WTC11 (cell line): Measurements from ENCODE around the gene ABTB2. TPM values are rescaled to one million over a fixed set of nuclear protein-coding genes. Genes with fewer than 3 reads are reported as not detected.
"Not testable (repeated sequence)": the region's sequence is repeated elsewhere in the genome, so short reads cannot be mapped to it uniquely, and the experiment has no call there.

Source experiments
- ATAC-seq: fragments of 200-7000 bp; cut with Tn5 transposase; 2 replicates; pipeline ENCODE4 v1.10.0; 2021; ENCODE audit warnings: mild to moderate bottlenecking, moderate library complexity
- CTCF ChIA-PET: fragments of 300-600 bp; sonication (Branson Sonifier 250); formaldehyde crosslinking; loops from one replicate; lab custom pipeline; 2021; ENCODE audit warnings: antibody characterized with exemption; lab: Charles Lee
- POLR2A ChIA-PET: fragments of 350-600 bp; sonication (Branson Sonifier 250); formaldehyde crosslinking; loops from one replicate; lab custom pipeline; 2021; ENCODE audit warnings: antibody characterized with exemption; lab: Charles Lee
- DNase-seq: peaks from one replicate; pipeline ENCODE4 v3.0.0; 2021; ENCODE audit warnings: low spot score
- H3K27ac Mint-ChIP-seq: 2 replicates; pipeline ENCODE4 v1.8.0; 2021; ENCODE audit warnings: mixed read lengths
- H3K27me3 Mint-ChIP-seq: 2 replicates; pipeline ENCODE4 v1.8.0; 2021; ENCODE audit warnings: low read depth, mild to moderate bottlenecking, moderate library complexity, mixed read lengths
- H3K36me3 Mint-ChIP-seq: 2 replicates; pipeline ENCODE4 v1.8.0; 2021; ENCODE audit warnings: mixed read lengths
- H3K4me1 Mint-ChIP-seq: 2 replicates; pipeline ENCODE4 v1.8.0; 2022; ENCODE audit warnings: mixed read lengths
- H3K4me3 Mint-ChIP-seq: 2 replicates; pipeline ENCODE4 v1.8.0; 2021; ENCODE audit warnings: mild to moderate bottlenecking, moderate library complexity, mixed read lengths
- H3K9me3 Mint-ChIP-seq: 2 replicates; pipeline ENCODE4 v1.8.0; 2021; ENCODE audit warnings: mixed read lengths
- CBFB ChIP-seq: sonication (generic); formaldehyde crosslinking; IDR thresholded peaks from 2 replicates; pipeline ENCODE4 v1.8.1; 2022; ENCODE audit warnings: mild to moderate bottlenecking, low read depth, missing genetic modification reagents
- ELF4 ChIP-seq: sonication (generic); formaldehyde crosslinking; IDR thresholded peaks from 2 replicates; pipeline ENCODE4 v1.8.1; 2022; ENCODE audit warnings: low read depth, mild to moderate bottlenecking, moderate library complexity, missing genetic modification reagents
- ETV6 ChIP-seq: sonication (generic); formaldehyde crosslinking; IDR thresholded peaks from 2 replicates; pipeline ENCODE4 v1.8.1; 2022; ENCODE audit warnings: mild to moderate bottlenecking, missing genetic modification reagents
- FOXP1 ChIP-seq: sonication (generic); formaldehyde crosslinking; IDR thresholded peaks from 2 replicates; pipeline ENCODE4 v1.8.0; 2022; ENCODE audit warnings: missing genetic modification reagents, mild to moderate bottlenecking, moderate library complexity, borderline replicate concordance
- MYBL2 ChIP-seq: sonication (generic); formaldehyde crosslinking; IDR thresholded peaks from 2 replicates; pipeline ENCODE4 v1.8.1; 2023; ENCODE audit warnings: mild to moderate bottlenecking, moderate library complexity, missing genetic modification reagents
- NR3C1 ChIP-seq: sonication (generic); formaldehyde crosslinking; conservative IDR thresholded peaks from 2 replicates; pipeline ENCODE4 v1.8.1; 2023; ENCODE audit warnings: low read depth, mild to moderate bottlenecking, missing genetic modification reagents
- OVOL2 ChIP-seq: fragments of 250-450 bp; sonication (Bioruptor Pico); IDR thresholded peaks from 2 replicates; pipeline ENCODE4 v1.9.0; 2021; ENCODE audit warnings: mild to moderate bottlenecking, borderline replicate concordance
- SMAD4 ChIP-seq: sonication (generic); formaldehyde crosslinking; IDR thresholded peaks from 2 replicates; pipeline ENCODE4 v1.8.0; 2022; ENCODE audit warnings: mild to moderate bottlenecking, missing genetic modification reagents
- SOX15 ChIP-seq: fragments of 250-450 bp; sonication (Bioruptor Pico); IDR thresholded peaks from 2 replicates; pipeline ENCODE4 v1.9.0; 2021; ENCODE audit warnings: mild to moderate bottlenecking
- TEAD4 ChIP-seq: sonication (generic); formaldehyde crosslinking; IDR thresholded peaks from 2 replicates; pipeline ENCODE4 v1.8.0; 2022; ENCODE audit warnings: mild to moderate bottlenecking, missing genetic modification reagents
- ZBTB21 ChIP-seq: sonication (generic); formaldehyde crosslinking; IDR thresholded peaks from 2 replicates; pipeline ENCODE4 v1.8.1; 2023; ENCODE audit warnings: mild to moderate bottlenecking, missing genetic modification reagents, borderline replicate concordance
- ZNF121 ChIP-seq: sonication (generic); formaldehyde crosslinking; IDR thresholded peaks from 2 replicates; pipeline ENCODE4 v1.8.0; 2023; ENCODE audit warnings: missing genetic modification reagents
- total RNA-seq: library from RNA; stranded (reverse); gene quantifications from 3 replicates; pipeline ENCODE4 v1.2.3, GENCODE V29; 2021
- TF ChIP-seq, protein P1 (sequence below): sonication (generic); formaldehyde crosslinking; conservative IDR thresholded peaks from 2 replicates; pipeline ENCODE4 v1.8.1; 2022; ENCODE audit warnings: mild to moderate bottlenecking, missing genetic modification reagents
- TF ChIP-seq, protein P2 (sequence below): fragments of 250-450 bp; sonication (Bioruptor Pico); IDR thresholded peaks from 2 replicates; pipeline ENCODE4 v1.8.0; 2021; ENCODE audit warnings: mild to moderate bottlenecking
- TF ChIP-seq, protein P3 (sequence below): sonication (generic); formaldehyde crosslinking; IDR thresholded peaks from 2 replicates; pipeline ENCODE4 v1.8.1; 2023; ENCODE audit warnings: mild to moderate bottlenecking, missing genetic modification reagents, moderate library complexity
- TF ChIP-seq, protein P4 (sequence below): fragments of 250-450 bp; sonication (Bioruptor Pico); IDR thresholded peaks from 2 replicates; pipeline ENCODE4 v1.9.0; 2021; ENCODE audit warnings: mild to moderate bottlenecking
- TF ChIP-seq, protein P5 (sequence below): fragments of 250-450 bp; sonication (Bioruptor Pico); IDR thresholded peaks from 2 replicates; pipeline ENCODE4 v1.9.0; 2021; ENCODE audit warnings: mild to moderate bottlenecking, borderline replicate concordance

ABTB2 gene
- total RNA-seq, 1 experiment from 2014 or later = 12.8 TPM

DNA sequence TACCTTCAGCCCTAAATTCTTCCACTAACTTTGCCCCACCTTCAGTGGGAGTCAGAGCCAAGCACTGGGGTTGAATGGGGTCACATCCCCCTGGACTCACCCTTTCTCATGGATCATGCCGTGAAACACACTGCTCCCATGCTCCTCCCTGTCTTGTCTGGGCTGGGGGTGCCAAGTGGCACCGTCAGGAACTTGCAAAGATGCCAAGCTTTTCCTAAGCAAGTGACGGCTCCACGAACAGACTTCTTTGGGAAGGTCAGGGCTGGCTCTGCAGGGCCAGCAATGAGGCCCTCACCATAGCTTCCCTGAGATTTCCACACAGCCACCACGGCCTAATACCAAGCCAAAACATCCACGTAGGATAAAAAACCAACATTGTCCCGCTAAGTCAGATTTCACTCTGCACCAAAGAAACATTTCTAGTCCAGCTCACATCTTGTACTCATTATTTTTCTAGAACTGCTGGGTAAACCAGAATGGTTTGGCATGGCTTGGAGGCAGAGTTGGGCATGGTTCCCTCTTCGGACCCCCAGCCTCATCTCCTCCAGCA, 175.9 kb downstream of the ABTB2 start:
- ATAC-seq (no peak), DNase-seq (no peak)
- Mint-ChIP-seq H3K4me1 (peaks cover 20% of the 10 kb centered on the region), H3K27ac (no peak overlapping the region), H3K9me3 (no peaks in the 10 kb centered on the region), H3K4me3 (no peak overlapping the region), H3K27me3 (no peaks in the 10 kb centered on the region), H3K36me3 (no peaks in the 10 kb centered on the region)
- ChIA-PET POLR2A (no interaction called here), CTCF (interaction anchor here (1.1 to 2.1 kb wide), 3 partner anchors 8 to 176 kb away, joined by 3 to 11 read pairs (median 7); partner anchors contain the start of gene ABTB2)
- TF ChIP-seq ZBTB21 (CRISPR knock-in tag) (no peak), SOX15 (CRISPR knock-in tag) (no peak), CBFB (CRISPR knock-in tag) (no peak), ZNF121 (no peak), NR3C1 (CRISPR knock-in tag) (no peak)
- TF ChIP-seq, protein P1, sequence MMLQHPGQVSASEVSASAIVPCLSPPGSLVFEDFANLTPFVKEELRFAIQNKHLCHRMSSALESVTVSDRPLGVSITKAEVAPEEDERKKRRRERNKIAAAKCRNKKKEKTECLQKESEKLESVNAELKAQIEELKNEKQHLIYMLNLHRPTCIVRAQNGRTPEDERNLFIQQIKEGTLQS = no peak

DNA sequence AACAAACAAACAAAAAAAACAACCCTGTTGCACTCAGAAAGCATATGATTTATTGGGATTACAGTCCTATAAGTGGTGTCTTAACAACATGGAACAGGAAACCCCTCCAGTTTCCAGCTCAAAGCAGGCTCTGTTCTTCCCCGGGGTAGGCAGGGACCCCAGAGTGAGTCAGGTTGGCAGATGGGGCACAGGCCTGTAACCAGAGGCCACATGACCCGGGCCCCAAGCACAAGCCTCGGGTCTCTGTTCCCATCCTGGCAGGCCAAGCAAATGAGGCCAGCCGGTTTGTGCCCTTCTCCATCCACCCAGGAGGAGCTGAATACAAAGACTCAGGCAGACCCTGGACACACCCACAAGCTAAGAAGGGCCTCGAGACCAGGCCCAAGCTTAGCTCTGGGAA, 176.6 kb downstream of the ABTB2 start:
- no peaks in the 10 kb centered on the region for H3K9me3 Mint-ChIP-seq
- no peak for ATAC-seq
- TF ChIP-seq, protein P2, sequence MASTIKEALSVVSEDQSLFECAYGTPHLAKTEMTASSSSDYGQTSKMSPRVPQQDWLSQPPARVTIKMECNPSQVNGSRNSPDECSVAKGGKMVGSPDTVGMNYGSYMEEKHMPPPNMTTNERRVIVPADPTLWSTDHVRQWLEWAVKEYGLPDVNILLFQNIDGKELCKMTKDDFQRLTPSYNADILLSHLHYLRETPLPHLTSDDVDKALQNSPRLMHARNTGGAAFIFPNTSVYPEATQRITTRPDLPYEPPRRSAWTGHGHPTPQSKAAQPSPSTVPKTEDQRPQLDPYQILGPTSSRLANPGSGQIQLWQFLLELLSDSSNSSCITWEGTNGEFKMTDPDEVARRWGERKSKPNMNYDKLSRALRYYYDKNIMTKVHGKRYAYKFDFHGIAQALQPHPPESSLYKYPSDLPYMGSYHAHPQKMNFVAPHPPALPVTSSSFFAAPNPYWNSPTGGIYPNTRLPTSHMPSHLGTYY = no peak
- TF ChIP-seq FOXP1 (CRISPR knock-in tag) (no peak), ETV6 (CRISPR knock-in tag) (no peak), TEAD4 (CRISPR knock-in tag) (no peak), OVOL2 (no peak)
- TF ChIP-seq, protein P3, sequence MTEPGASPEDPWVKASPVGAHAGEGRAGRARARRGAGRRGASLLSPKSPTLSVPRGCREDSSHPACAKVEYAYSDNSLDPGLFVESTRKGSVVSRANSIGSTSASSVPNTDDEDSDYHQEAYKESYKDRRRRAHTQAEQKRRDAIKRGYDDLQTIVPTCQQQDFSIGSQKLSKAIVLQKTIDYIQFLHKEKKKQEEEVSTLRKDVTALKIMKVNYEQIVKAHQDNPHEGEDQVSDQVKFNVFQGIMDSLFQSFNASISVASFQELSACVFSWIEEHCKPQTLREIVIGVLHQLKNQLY = no peak
- TF ChIP-seq, protein P4, sequence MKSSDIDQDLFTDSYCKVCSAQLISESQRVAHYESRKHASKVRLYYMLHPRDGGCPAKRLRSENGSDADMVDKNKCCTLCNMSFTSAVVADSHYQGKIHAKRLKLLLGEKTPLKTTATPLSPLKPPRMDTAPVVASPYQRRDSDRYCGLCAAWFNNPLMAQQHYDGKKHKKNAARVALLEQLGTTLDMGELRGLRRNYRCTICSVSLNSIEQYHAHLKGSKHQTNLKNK (CRISPR knock-in tag) = no peak
- H3K27me3 Mint-ChIP-seq = no peaks in the 10 kb centered on the region
- peaks cover 15% of the 10 kb centered on the region for H3K4me1 Mint-ChIP-seq
- CTCF ChIA-PET = interaction anchor here (1.0 to 2.1 kb wide), 3 partner anchors 13 to 311 kb away, joined by 3 to 7 read pairs (median 3); partner anchors contain the start of gene ABTB2
- H3K36me3 Mint-ChIP-seq = no peaks in the 10 kb centered on the region
- no peak overlapping the region for H3K4me3 Mint-ChIP-seq
- no peak overlapping the region for H3K27ac Mint-ChIP-seq
- POLR2A ChIA-PET = no interaction called here
- DNase-seq = no peak

DNA sequence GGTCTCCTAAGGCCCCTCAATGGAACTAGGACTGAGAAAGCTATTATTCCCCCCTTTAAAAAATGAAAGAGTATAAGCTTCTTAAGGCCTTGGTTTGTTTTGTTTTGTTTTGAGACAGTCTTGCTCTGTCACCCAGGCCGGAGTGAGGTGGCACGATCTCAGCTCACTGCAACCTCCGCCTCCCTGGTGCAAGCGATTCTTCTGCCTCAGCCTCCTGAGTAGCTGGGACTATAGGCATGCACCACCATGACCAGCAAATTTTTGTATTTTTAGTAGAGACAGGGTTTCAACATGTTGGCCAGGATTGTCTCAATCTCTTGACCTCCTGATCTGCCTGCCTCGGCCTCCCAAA, 177.0 kb downstream of the ABTB2 start:
- DNase-seq, H3K27ac Mint-ChIP-seq, POLR2A ChIA-PET, H3K27me3 Mint-ChIP-seq, ATAC-seq, H3K9me3 Mint-ChIP-seq, H3K36me3 Mint-ChIP-seq, H3K4me3 Mint-ChIP-seq: not testable (repeated sequence)
- peaks cover 11% of the 10 kb centered on the region for H3K4me1 Mint-ChIP-seq
- CTCF ChIA-PET = interaction anchor here (1.0 to 2.1 kb wide), 2 partner anchors 177 to 312 kb away, joined by 3 to 7 read pairs; partner anchors contain the start of gene ABTB2

DNA sequence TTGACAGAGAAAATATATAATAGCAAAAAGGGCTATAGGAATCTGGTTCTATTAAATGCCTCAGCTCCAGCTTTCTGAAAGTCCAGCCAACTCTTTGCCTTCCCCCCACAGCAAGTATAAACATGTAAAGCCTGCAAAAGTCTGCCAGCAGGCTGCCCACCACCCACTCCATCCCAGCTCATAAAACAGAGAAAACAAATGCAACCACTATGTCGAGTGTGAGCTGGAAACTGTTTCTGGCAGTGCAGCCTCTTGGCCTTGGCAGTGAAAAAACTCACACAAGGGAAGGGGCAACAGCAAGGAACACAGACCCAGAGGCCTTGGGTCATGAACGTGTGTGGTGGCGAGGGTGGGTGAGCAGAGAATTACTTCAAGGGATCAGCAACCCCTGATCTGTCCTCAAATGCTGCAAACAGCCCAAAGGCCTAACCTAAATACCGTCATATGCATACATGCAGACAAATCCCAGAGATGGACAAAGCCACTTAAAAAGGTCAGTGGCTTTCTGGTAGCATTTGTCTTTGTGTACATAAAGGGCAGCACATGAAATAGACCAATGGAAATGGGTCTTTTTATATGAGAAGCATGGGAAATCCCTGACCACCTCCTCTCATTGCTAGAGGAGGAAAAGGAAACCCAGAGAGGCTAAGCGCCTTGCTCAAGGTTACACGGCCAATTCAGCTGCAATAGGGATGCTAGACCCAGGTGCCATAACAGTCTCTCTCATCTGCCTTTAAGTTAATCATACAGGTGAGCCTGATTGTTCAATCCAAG, 177.6 kb downstream of the ABTB2 start:
- POLR2A ChIA-PET = no interaction called here
- H3K9me3 Mint-ChIP-seq = no peaks in the 10 kb centered on the region
- H3K27me3 Mint-ChIP-seq = no peaks in the 10 kb centered on the region
- DNase-seq = no peak
- no peak for ATAC-seq
- no peaks in the 10 kb centered on the region for H3K36me3 Mint-ChIP-seq
- CTCF ChIA-PET = interaction anchor here (0.7 to 2.1 kb wide), 4 partner anchors 24 to 312 kb away, joined by 3 to 7 read pairs (median 3); partner anchors contain the start of gene ABTB2
- H3K4me1 Mint-ChIP-seq = peaks cover 6% of the 10 kb centered on the region
- no peak overlapping the region for H3K27ac Mint-ChIP-seq
- no peak overlapping the region for H3K4me3 Mint-ChIP-seq
- TF ChIP-seq MYBL2 (no peak), NR3C1 (CRISPR knock-in tag) (no peak), ETV6 (CRISPR knock-in tag) (no peak), SMAD4 (no peak), ELF4 (CRISPR knock-in tag) (no peak)
- TF ChIP-seq, protein P5, sequence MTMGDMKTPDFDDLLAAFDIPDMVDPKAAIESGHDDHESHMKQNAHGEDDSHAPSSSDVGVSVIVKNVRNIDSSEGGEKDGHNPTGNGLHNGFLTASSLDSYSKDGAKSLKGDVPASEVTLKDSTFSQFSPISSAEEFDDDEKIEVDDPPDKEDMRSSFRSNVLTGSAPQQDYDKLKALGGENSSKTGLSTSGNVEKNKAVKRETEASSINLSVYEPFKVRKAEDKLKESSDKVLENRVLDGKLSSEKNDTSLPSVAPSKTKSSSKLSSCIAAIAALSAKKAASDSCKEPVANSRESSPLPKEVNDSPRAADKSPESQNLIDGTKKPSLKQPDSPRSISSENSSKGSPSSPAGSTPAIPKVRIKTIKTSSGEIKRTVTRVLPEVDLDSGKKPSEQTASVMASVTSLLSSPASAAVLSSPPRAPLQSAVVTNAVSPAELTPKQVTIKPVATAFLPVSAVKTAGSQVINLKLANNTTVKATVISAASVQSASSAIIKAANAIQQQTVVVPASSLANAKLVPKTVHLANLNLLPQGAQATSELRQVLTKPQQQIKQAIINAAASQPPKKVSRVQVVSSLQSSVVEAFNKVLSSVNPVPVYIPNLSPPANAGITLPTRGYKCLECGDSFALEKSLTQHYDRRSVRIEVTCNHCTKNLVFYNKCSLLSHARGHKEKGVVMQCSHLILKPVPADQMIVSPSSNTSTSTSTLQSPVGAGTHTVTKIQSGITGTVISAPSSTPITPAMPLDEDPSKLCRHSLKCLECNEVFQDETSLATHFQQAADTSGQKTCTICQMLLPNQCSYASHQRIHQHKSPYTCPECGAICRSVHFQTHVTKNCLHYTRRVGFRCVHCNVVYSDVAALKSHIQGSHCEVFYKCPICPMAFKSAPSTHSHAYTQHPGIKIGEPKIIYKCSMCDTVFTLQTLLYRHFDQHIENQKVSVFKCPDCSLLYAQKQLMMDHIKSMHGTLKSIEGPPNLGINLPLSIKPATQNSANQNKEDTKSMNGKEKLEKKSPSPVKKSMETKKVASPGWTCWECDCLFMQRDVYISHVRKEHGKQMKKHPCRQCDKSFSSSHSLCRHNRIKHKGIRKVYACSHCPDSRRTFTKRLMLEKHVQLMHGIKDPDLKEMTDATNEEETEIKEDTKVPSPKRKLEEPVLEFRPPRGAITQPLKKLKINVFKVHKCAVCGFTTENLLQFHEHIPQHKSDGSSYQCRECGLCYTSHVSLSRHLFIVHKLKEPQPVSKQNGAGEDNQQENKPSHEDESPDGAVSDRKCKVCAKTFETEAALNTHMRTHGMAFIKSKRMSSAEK (CRISPR knock-in tag) = no peak
